ENCODE results near the gene FBXO17.

Gene FBXO17

DNA sequence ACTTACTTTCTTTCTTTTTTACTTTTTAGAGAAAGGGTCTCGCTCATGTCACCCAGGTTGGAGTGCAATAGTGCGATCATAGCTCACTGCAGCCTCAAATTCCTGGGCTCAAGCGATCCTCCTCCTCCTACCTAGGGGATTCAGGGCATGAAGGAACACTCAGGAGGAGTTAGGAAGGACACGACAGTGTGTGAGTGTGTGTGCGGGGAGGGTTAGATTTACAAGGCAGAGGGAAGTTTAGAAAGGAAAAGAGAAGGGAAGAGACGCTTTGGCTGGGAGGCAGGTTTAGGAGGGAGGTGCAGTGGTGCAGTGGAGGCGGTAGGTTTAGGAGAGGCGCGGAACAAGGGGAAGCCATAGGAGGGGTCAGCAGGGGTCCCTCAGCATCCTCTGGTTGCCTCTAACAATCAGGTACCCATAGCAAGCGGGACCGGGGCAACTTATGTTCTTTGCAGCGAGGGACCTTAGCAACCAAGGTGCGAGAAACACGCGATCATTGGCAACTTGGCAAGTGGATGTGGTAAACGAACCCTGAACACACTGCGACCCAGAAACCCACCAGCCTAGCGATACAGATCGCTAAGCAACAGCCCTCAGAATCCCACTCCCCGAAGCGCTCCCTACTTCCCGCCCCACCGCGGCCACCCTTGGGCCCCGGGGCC lies 76.6 kb downstream of the FBXO17 start:
- H3K4me1 ChIP-seq (ENCODE audit: control insufficient read depth in 5 of 5, insufficient read depth in 5 of 5, low read length in 5 of 5): peaks cover 8 to 39% (median 38%) of the 10 kb centered on the region in 5 donors
- peak overlapping the region; percentile 82 to 94 (median 92) for H3K9ac ChIP-seq (ENCODE audit: low read length in 5 of 5)
- H3K9me3 ChIP-seq (ENCODE audit: control insufficient read depth in 5 of 5, low read length in 5 of 5): no peaks in the 10 kb centered on the region
- H3K4me3 ChIP-seq (ENCODE audit: low read depth in 1 of 5, low read length in 5 of 5): peak overlapping the region; percentile 80 to 98 (median 86)
- H3K27me3 ChIP-seq (ENCODE audit: control insufficient read depth in 5 of 5, insufficient read depth in 4 of 5, low read length in 5 of 5): peaks cover 0 to 4% (median 0%) of the 10 kb centered on the region in 5 donors
- peak overlapping the region; percentile 94 for H3K27ac ChIP-seq (ENCODE audit: low read depth, low read length)
- H3K36me3 ChIP-seq (ENCODE audit: control insufficient read depth in 5 of 5, insufficient read depth in 5 of 5, low read length in 5 of 5): no peaks in the 10 kb centered on the region

DNA sequence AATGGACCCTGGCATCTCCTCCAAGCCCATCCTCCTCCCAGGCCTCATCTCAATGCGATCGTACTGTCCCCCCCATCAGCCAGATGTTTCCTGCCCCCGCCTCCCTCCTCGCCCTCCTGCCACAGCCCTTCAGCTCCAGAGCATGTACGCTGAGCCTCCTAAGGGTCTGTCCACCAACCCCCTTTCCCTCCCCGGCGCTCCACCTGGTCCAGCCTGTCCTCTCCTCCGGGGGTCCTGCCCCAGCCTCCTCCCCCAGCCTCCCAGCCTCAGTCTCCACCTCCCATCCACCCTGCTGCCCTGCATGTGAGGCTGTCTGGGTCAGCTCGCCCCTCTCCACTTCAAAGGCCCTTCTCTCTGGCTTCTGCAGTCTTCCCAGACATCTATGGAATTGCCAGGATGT lies 80.6 kb downstream of the FBXO17 start:
- peak overlapping the region in 1 of 5 donors; percentile 23 for H3K9ac ChIP-seq (ENCODE audit: low read length in 5 of 5)
- no peak overlapping the region for H3K4me3 ChIP-seq (ENCODE audit: low read depth in 1 of 5, low read length in 5 of 5)
- no peak overlapping the region for H3K27ac ChIP-seq (ENCODE audit: low read depth, low read length)
- H3K4me1 ChIP-seq (ENCODE audit: control insufficient read depth in 5 of 5, insufficient read depth in 5 of 5, low read length in 5 of 5): peaks cover 8 to 39% (median 30%) of the 10 kb centered on the region in 5 donors
- peaks cover 0 to 4% (median 0%) of the 10 kb centered on the region in 5 donors for H3K27me3 ChIP-seq (ENCODE audit: control insufficient read depth in 5 of 5, insufficient read depth in 4 of 5, low read length in 5 of 5)
- peaks cover 0 to 17% (median 13%) of the 10 kb centered on the region in 5 donors for H3K36me3 ChIP-seq (ENCODE audit: control insufficient read depth in 5 of 5, insufficient read depth in 5 of 5, low read length in 5 of 5)
- no peaks in the 10 kb centered on the region for H3K9me3 ChIP-seq (ENCODE audit: control insufficient read depth in 5 of 5, low read length in 5 of 5)

DNA sequence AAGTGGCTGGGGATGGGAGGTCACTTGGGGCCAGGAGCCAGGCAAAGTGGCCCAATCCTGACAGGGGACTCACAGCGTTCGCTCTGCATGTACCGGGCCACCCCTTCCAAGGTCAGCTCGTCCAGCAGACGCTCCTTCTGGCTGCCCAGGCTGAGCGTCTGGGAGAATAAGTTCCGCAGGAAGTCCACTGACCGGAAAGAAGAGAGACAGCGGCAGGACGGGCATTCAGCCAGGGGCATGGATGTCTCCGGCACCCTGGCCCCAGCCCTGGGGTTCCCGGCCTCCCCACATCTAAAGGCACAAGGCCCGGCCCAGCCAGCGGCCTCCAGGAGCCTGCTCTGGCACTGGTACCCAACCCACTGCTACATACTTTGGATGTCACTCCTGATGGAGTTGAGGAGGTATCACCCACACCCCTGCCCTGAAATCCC lies 82.2 kb downstream of the FBXO17 start:
- Histone ChIP-seq H3K4me3 (ENCODE audit: low read depth in 1 of 5, low read length in 5 of 5) (no peak overlapping the region), H3K9me3 (ENCODE audit: control insufficient read depth in 5 of 5, low read length in 5 of 5) (no peaks in the 10 kb centered on the region), H3K27ac (ENCODE audit: low read depth, low read length) (no peak overlapping the region), H3K36me3 (ENCODE audit: control insufficient read depth in 5 of 5, insufficient read depth in 5 of 5, low read length in 5 of 5) (peaks cover 0 to 33% (median 29%) of the 10 kb centered on the region in 5 donors), H3K9ac (ENCODE audit: low read length in 5 of 5) (peak overlapping the region in 1 of 5 donors; percentile 14), H3K4me1 (ENCODE audit: control insufficient read depth in 5 of 5, insufficient read depth in 5 of 5, low read length in 5 of 5) (peaks cover 2 to 31% (median 19%) of the 10 kb centered on the region in 5 donors), H3K27me3 (ENCODE audit: control insufficient read depth in 5 of 5, insufficient read depth in 4 of 5, low read length in 5 of 5) (no peaks in the 10 kb centered on the region)

DNA sequence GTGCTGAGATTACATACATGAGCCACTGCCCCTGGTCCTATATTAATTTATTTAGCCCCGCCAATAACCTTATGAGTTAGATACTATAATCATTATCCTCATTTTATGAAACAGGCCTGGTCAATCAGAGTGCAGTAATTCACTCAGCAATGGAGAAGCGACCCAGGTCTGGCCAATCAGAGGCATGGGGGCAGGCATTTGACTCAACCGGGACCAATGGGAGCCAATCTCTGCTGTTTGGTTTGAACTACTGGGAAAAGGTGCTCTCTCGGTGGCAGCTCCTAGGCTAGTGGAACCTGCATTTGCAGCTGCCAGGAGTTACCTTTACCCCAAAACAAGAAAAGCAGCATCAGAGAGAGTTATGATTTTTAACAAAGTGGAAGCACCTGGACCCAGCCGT lies 82.7 kb downstream of the FBXO17 start:
- no peak overlapping the region for H3K4me3 ChIP-seq (ENCODE audit: low read depth in 1 of 5, low read length in 5 of 5)
- H3K36me3 ChIP-seq (ENCODE audit: control insufficient read depth in 5 of 5, insufficient read depth in 5 of 5, low read length in 5 of 5): peaks cover 0 to 39% (median 33%) of the 10 kb centered on the region in 5 donors
- peak overlapping the region in 1 of 5 donors; percentile 6 for H3K9ac ChIP-seq (ENCODE audit: low read length in 5 of 5)
- H3K27ac ChIP-seq (ENCODE audit: low read depth, low read length): no peak overlapping the region
- H3K9me3 ChIP-seq (ENCODE audit: control insufficient read depth in 5 of 5, low read length in 5 of 5): no peaks in the 10 kb centered on the region
- peaks cover 0 to 26% (median 14%) of the 10 kb centered on the region in 5 donors for H3K4me1 ChIP-seq (ENCODE audit: control insufficient read depth in 5 of 5, insufficient read depth in 5 of 5, low read length in 5 of 5)
- no peaks in the 10 kb centered on the region for H3K27me3 ChIP-seq (ENCODE audit: control insufficient read depth in 5 of 5, insufficient read depth in 4 of 5, low read length in 5 of 5)

DNA sequence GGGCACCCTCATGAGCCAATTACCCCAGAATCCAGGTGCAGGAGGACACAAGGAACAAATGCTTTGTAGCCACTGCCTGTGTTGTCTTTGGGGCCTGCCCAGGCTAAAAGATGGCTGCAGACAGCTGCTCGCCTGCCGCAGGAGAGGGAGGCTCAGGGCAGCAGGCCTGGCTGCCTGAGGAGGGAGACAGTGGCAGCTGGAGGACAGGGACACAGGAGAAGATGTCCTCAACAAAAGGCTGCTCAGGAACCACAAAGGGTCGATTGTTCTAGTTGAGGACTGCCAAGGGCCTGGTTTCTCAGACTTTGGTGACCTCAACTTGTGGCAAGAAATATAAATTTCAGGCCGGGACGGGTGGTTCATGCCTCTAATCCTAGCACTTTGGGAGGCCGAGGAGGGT lies 83.8 kb downstream of the FBXO17 start:
- H3K4me1 ChIP-seq (ENCODE audit: control insufficient read depth in 5 of 5, insufficient read depth in 5 of 5, low read length in 5 of 5): peaks cover 0 to 16% (median 3%) of the 10 kb centered on the region in 5 donors
- H3K36me3 ChIP-seq (ENCODE audit: control insufficient read depth in 5 of 5, insufficient read depth in 5 of 5, low read length in 5 of 5): peaks cover 0 to 41% (median 40%) of the 10 kb centered on the region in 5 donors
- no peak overlapping the region for H3K27ac ChIP-seq (ENCODE audit: low read depth, low read length)
- H3K9ac ChIP-seq (ENCODE audit: low read length in 5 of 5): no peak overlapping the region
- no peaks in the 10 kb centered on the region for H3K27me3 ChIP-seq (ENCODE audit: control insufficient read depth in 5 of 5, insufficient read depth in 4 of 5, low read length in 5 of 5)
- no peak overlapping the region for H3K4me3 ChIP-seq (ENCODE audit: low read depth in 1 of 5, low read length in 5 of 5)
- no peaks in the 10 kb centered on the region for H3K9me3 ChIP-seq (ENCODE audit: control insufficient read depth in 5 of 5, low read length in 5 of 5)

All from subcutaneous abdominal adipose tissue (tissue), 5 donors.